ENCODE measurements around the gene DNAI2. TPM values are rescaled to one million over a fixed set of nuclear protein-coding genes. Genes with fewer than 3 reads are reported as not detected.

The DNAI2 gene
- total RNA-seq, 1 donor from 2014 or later: not detected

- H3K4me3 ChIP-seq (ENCODE audit: low read depth, low read length): no peak overlapping the region
- TF ChIP-seq, protein P1, sequence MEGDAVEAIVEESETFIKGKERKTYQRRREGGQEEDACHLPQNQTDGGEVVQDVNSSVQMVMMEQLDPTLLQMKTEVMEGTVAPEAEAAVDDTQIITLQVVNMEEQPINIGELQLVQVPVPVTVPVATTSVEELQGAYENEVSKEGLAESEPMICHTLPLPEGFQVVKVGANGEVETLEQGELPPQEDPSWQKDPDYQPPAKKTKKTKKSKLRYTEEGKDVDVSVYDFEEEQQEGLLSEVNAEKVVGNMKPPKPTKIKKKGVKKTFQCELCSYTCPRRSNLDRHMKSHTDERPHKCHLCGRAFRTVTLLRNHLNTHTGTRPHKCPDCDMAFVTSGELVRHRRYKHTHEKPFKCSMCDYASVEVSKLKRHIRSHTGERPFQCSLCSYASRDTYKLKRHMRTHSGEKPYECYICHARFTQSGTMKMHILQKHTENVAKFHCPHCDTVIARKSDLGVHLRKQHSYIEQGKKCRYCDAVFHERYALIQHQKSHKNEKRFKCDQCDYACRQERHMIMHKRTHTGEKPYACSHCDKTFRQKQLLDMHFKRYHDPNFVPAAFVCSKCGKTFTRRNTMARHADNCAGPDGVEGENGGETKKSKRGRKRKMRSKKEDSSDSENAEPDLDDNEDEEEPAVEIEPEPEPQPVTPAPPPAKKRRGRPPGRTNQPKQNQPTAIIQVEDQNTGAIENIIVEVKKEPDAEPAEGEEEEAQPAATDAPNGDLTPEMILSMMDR (conservative IDR thresholded peaks at IDR 0.05; ENCODE audit: low read depth, low read length): no peak
- DNase-seq (ENCODE audit: low read depth): no peak
Observed at GRCh38 chr17:74317071-74317470, 43.0 kb downstream of the DNAI2 start.

GRCh38 chr17:74318391-74318790, 44.4 kb downstream of the DNAI2 start:
- DNase-seq (ENCODE audit: low read depth): no peak
- H3K4me3 ChIP-seq (ENCODE audit: low read depth, low read length): no peak overlapping the region
- TF ChIP-seq, protein P1 (conservative IDR thresholded peaks at IDR 0.05; ENCODE audit: low read depth, low read length): no peak

DNA sequence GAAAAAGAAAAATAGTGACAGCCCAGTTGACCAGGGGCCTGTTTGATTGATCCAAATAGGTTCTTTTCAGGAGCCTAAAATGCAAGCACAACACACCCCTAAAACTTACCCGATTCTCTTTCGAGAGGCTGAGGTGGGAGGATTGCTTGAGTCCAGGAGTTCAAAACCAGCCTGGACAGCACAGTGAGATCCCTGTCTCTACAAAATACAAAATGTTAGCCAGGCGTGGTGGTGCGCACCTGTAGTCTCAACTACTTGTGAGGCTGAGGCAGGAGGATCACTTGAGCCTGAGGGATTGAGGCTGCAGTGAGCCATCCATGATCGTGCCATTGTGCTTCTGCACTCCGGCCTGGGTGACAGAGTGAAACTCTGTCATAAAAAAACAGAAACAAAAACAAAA, 50.5 kb downstream of the DNAI2 start:
- DNase-seq (ENCODE audit: low read depth): no peak
- TF ChIP-seq, protein P1 (conservative IDR thresholded peaks at IDR 0.05; ENCODE audit: low read depth, low read length): no peak
- no peak overlapping the region for H3K4me3 ChIP-seq (ENCODE audit: low read depth, low read length)

DNA sequence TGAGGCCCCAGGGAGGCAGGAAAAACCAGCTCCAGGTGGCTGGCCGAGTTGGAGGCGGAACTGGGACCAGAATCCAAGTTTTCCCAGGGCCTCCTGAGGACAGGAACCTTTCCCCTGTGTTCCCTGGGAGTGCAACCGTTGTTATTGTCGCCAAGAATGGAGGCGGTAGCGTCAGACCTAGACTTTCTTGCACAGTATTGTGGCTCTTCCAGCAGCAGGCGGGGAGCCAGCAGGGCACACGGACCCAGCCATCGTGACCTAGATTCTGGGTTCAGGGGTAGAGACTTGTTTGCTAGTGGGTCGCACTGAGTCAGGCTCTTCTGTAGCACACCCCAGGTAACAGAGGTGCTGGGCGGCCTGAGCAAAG, 51.3 kb downstream of the DNAI2 start:
- no peak for DNase-seq (ENCODE audit: low read depth)
- H3K4me3 ChIP-seq (ENCODE audit: low read depth, low read length): no peak overlapping the region
- TF ChIP-seq, protein P1 (conservative IDR thresholded peaks at IDR 0.05; ENCODE audit: low read depth, low read length): no peak

- no peak for DNase-seq (ENCODE audit: low read depth)
- H3K4me3 ChIP-seq (ENCODE audit: low read depth, low read length): no peak within 1 kb of the TSS
- TF ChIP-seq, protein P1 (conservative IDR thresholded peaks at IDR 0.05; ENCODE audit: low read depth, low read length): no peak
Observed at GRCh38 chr17:74325743-74326379, 51.8 kb downstream of the DNAI2 start, which contains the start of gene KIF19. Gene KIF19 (plus strand): TSS chr17:74326226. CDS start chr17:74326350, 124 bp downstream.

DNA sequence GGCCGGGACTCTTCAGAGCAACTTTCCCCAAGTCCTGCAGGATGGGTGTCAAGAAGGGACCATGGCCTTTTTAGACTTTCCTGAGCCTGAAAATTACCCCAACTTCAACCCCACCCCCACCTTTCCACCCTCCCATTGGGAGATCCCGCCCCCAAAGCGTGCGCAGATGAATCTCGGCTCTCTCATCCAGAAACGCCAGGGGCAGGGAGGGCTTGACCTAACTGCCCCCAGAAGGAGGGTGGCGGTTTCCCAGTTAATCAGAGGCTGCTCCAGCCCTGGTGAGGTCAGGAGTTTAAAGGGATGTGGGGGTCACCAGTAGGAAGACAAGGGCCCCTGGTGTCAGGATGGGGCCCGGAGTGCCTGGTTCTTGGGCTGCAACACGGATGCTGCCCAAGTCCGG, 52.5 kb downstream of the DNAI2 start:
- DNase-seq (ENCODE audit: low read depth): no peak
- H3K4me3 ChIP-seq (ENCODE audit: low read depth, low read length): no peak overlapping the region
- TF ChIP-seq, protein P1 (conservative IDR thresholded peaks at IDR 0.05; ENCODE audit: low read depth, low read length): no peak

- DNase-seq (ENCODE audit: low read depth): no peak
- no peak overlapping the region for H3K4me3 ChIP-seq (ENCODE audit: low read depth, low read length)
- TF ChIP-seq, protein P1 (conservative IDR thresholded peaks at IDR 0.05; ENCODE audit: low read depth, low read length): no peak
Observed at GRCh38 chr17:74328487-74328886, 54.5 kb downstream of the DNAI2 start.
